Measurements from ENCODE around the gene CEP20.

DNA sequence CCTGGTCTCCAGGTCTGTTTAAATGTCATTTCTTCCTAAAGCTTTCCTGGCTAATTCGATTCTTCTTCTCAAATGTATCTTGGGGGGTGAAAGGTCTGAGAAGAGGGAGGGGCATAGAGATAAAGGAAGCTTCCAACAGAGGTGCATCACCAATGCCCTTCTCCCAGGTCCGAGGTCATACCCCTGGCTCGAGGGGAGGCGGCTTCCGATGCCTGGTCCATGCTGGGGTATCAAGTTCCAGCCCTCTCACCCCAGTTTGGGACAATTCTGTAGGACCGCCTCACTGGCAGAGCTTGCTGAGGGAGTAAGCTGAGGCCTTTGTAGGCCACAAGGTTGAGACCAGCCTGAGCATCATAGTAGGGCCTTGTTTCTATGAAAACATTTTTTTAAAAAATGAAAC, 10.3 kb upstream of the CEP20 start:
- TF ChIP-seq, protein P1, sequence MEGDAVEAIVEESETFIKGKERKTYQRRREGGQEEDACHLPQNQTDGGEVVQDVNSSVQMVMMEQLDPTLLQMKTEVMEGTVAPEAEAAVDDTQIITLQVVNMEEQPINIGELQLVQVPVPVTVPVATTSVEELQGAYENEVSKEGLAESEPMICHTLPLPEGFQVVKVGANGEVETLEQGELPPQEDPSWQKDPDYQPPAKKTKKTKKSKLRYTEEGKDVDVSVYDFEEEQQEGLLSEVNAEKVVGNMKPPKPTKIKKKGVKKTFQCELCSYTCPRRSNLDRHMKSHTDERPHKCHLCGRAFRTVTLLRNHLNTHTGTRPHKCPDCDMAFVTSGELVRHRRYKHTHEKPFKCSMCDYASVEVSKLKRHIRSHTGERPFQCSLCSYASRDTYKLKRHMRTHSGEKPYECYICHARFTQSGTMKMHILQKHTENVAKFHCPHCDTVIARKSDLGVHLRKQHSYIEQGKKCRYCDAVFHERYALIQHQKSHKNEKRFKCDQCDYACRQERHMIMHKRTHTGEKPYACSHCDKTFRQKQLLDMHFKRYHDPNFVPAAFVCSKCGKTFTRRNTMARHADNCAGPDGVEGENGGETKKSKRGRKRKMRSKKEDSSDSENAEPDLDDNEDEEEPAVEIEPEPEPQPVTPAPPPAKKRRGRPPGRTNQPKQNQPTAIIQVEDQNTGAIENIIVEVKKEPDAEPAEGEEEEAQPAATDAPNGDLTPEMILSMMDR (IDR thresholded peaks at IDR 0.05): no peak
- TF ChIP-seq POLR2A (IDR thresholded peaks at IDR 0.05): no peak
